NCI-H69 (cell line): ENCODE measurements around the gene MIER3.
A peak's percentile ranks its signal among the peaks of the same experiment; 100 is the strongest.

Experiments
- DNase-seq: peaks from one replicate; lab custom pipeline; 2025; lab: John Stamatoyannopoulos, UW

The MIER3 gene

DNA sequence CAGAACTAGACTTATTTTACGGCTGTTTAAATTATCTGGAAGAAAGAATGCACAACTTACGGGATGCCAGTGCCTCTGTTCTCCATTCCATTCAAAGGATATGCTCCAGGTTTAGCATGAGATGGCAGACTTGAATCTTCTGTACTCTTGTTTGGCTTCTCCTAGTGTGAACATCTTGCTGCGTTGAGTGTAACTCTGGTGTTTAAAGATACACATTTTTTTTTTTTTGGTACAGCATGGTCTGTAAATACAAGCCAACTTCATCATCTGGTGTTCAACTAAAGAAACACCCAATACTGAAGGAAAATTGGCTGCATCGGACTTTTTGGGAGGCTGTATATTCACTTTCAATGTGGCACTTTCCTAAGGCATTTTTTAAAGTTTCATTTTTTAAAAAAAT is 7.4 kb upstream of the MIER3 start:
- DNase-seq, result no peak

DNA sequence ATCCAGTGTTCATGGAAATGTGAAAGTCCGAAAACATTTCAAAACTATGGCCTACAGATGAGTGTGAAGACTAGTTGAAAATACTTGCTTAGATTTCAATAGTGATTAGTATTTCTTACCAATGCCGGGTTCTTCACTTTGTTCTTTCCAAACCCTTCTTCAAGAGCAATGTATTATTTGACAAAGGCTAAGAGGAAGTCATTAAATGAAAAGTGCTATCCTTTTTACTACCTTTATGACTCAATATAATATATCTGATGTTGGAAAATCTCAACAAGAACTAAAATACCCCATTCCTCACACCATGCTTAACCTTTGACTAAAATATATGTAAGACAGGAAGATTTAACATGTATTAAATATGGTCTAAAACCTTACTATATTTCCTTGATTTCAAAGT is 6.7 kb upstream of the MIER3 start:
- no peak for DNase-seq

DNA sequence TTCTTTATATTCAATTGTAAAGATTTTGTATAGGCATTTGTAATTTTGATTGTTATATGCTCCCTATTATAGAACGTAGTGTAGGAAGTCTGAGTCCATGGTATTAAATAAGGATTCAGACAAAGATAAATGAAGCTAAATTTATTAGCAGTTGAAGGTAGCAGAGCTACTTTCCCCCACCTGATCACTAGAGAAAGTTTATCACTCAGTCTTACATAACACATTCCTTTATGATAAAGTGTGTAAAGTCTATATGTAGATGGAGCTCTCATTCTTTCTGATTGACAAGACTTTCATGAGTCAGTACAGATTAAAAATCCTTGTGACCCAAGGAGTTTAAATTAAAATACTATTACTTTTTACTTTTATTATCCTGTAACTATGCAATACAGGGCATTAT is 2.3 kb upstream of the MIER3 start:
- no peak for DNase-seq

DNA sequence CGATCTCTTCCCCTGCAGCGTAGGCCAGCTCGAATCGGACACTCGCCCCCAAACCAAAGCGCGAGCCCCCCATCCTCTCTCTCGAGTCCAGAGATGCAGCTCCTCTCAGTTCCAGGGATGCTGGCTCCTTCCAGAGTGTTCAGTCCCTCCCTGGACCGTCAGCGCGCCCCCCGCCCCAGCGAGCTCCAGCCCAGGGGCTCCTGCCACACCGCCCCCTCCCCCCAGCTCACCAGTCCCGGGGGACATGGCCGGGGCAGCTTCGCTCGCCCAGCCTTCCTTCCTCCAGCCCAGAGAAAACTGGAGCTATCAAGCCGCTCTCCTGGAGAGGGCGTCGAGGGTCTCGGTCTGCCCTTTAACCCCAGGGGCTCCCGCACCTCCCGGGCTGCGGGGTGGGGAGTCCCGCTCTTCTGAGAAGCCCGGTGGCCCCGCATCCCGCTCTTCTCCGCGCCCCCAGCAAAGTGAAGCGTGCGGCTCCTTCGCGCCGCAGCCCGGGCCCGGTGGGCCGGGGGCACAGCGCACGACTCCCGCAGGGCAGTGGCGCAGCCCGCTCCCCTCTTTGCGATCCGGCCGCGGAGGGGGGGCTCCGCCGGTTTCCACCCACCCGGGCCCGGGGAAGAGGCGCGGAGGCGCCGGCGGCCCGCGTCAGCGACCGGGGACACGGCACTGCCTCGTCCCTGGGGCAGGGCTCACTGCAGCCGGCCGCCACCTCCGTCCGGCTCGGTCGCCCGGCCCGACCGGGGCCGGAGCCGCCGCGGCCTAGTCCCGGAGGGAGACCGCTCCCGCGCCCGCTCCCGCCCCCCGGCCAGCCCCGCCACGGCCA is 587 bp downstream of the MIER3 start:
- peak; percentile 61 for DNase-seq

DNA sequence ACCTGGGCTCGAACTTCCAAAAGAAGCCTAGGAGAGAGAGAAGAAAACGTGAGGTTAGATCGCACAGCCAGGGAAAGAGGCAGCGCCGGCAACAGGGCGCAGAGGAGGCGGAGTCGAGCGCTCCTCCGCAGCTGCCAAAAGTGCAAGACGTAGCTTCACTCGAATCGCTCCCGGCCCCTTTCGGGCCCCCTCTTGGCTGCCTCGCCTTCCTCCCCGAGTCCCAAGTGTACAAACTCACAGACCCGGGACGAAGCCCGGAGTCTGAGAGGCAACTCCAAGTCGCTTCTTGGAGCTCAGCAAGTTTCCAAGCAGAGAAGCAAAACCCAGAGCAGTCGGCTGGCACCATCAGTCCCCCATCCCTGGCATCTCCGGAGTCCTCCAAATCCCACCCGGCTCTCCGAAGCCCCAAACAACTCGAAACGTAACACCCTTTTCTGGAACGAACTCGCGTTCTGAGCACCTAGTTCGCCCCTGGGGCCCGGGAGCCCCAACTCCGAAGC is 1.2 kb downstream of the MIER3 start:
- peak; percentile 72 for DNase-seq

DNA sequence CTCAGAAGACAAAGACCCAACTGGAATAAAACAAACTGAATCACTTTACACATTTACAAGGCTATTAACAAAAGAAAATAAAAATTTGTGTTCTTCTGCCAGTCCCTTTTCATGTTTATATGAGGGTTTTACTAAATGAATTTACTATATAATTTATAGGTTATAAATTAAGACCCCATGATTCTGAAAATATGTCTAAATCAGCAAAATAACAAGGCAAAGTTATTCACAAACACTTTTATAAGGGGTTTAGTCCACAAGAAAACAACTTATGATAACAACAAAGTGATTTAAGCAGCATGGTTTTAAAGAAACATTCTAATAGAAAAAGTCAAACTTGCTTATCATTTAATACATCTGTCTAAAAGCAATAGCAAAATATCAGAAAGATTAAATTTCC is 4.9 kb downstream of the MIER3 start:
- DNase-seq, result no peak

DNA sequence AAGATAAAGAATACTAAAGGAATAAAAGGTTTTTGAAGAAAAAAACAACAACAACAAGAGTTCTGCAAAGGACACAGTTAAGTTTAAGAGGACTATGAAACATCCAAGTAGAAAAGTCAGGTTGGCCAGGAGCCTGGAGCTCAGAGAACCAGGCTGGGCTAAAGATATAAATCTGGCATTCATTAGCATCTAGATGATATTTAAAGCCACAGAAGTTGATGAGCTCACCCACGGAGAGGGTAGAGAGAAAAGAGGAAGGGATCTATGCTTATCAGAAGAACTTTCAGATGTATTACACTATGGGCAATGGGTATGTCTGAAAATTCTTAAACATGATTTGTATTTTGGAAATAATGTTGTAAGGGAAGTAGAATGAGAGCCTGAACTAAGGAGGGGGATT is 9.9 kb downstream of the MIER3 start:
- no peak for DNase-seq

DNA sequence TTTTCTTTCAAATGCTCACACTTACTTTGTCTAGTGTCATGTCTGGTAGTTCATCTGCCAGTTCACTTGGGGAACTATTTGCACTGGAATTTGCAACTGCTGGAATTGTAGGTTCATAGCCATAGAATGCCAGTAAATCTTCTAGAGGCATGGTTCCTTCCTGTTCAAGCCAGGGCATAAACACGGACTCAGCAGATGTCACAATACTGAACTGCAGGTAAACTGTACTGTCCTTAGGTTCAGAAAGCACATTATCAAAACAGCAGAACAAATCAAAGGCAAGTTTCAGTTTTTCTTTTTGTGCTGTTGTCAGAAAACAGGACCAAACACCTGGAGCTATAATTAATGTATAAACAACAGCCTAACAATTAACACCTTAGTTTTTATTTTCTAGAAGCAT is 13.1 kb downstream of the MIER3 start:
- DNase-seq, result no peak

DNA sequence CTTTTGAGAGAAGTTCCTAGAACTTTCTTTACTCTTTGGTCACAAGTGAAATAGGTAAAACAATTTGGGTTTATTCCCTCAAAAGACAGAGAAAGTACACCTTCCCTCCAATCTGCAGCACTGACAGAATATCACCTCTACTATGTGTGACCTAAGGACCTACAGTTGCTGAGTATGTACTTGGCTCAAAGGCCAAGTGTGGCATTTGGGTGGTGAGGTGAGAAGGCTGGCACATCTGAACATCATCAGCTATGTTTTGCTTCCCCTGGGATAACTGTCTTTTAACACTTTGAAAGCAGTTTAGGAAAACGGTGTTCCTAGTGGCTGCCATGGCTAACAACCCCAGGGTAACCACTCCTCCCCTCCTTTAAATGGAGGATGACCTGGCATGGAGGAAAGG is 17.6 kb downstream of the MIER3 start:
- DNase-seq, result no peak

DNA sequence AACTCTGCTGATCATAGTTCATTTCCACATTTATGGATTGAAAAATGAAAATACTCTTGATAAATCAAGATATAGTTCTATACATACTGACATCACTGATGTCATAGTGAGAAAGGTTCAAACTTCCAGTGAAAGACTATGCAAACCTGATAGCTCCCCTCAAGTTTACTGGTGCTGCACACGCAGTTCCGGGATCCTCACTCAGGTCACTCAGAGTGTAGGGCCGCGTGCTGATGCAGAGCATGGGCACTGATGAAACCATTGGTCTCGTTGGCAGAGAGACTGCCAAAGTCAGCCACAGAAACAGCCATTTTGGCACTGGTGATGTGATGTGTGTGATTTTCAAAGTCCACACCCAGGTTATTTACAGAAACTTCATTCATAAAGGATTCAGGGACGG is 29.0 kb downstream of the MIER3 start:
- DNase-seq, result no peak

DNA sequence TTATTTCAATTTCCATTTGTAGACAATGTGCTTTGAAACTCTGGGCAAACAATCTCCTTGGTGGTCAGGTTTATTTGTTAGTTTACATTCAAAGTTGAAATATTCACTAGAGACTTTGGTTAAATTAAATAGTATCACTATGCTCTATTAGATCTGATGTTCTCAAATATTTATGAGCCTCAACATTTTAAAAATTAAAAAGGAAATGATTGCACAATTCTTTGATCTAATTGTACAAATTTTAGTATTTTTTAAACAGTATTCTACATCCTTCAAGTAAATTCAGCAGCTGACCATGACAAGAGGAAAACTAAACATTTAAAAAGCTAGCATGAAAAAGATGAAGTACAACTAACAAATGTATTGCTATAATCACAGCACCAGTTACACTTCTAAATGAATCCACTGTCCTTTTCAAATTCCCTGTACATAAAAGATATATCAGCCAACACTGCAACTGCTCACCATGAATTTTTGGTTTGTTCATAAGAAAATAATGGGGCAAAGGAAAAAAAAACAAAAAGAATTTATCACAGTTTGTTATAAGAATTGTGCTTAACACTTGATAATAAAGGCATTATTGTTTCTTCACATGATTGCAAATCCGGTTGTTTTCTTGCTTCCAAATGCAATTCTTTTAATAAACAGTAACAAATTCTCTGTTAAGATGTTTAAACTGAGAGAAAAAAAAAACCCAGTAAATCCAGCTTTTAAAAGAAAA is 31.8 kb downstream of the MIER3 start:
- no peak for DNase-seq

DNA sequence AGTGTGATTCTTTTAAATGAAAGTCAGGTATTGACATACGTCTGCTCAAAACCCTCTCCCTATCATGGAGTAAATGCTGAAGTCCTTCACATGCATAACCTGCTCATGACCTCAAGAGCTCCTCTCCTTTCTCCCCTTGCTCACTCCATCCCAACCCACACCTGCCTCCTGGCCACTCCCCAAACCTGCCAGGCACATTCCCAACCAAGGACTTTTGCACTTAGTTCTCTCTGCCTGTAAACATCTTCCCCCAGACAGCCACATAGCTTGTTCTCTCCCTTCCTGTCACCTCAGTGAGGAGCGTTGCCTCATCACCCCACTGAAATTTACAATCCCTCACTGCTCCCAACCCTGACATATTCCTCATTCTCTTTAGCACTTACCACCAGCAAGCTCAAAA is 33.9 kb downstream of the MIER3 start:
- no peak for DNase-seq

DNA sequence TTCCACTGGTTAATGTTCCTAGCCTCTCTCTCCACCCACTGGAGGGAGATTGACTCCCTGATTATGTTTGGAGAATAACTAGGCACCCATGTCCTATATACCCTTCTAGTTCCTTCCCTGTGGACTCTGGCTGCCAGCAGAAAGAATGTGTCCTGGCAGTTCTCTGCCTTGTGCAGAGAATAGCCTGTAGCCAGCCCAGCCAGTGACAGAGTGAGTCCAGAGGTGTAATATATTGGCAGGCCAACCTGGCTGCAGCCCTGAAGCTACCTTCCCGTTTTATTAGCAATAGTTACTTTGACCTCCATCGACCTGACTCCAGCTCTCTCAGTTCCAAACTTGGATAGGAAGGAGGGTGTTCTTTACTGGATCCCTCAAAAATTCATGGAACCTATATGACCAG is 34.4 kb downstream of the MIER3 start:
- no peak for DNase-seq

DNA sequence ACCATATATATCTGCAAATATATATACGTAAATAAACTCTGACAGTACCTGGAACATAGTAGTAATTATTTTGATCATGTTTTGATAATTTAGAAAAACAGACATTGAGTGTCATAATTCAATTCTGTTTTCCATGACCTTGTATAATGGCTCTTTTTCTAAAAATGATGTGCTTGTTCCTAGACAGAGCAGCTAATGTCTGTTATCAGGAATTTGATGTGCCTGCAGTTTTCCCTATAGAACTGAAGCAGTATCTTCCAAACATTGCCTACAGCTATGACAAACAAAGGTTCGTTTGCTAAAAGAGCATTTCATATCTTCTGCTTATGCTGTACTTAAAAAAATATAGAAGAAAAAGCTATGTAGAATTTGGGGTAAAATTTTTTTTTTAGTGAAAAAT is 37.2 kb downstream of the MIER3 start:
- DNase-seq, result no peak

DNA sequence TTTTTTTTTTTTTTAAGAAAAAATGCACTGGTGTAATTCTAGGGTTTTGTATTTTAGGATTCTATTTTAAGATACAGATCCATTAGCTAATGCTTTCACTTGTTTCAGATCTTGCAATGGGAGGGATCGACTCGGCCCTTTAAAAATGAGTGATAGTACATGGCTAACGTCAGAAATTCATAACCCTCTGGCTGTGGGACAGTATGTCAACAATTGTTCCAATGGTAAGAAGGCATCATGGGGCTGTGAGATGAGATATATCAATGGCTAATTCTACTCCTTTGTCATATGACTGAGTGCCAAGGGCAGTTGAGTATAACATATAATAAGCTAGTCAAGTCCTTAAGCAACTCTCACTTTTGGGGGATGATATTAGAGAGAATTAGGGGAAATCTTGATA is 38.2 kb downstream of the MIER3 start:
- no peak for DNase-seq

DNA sequence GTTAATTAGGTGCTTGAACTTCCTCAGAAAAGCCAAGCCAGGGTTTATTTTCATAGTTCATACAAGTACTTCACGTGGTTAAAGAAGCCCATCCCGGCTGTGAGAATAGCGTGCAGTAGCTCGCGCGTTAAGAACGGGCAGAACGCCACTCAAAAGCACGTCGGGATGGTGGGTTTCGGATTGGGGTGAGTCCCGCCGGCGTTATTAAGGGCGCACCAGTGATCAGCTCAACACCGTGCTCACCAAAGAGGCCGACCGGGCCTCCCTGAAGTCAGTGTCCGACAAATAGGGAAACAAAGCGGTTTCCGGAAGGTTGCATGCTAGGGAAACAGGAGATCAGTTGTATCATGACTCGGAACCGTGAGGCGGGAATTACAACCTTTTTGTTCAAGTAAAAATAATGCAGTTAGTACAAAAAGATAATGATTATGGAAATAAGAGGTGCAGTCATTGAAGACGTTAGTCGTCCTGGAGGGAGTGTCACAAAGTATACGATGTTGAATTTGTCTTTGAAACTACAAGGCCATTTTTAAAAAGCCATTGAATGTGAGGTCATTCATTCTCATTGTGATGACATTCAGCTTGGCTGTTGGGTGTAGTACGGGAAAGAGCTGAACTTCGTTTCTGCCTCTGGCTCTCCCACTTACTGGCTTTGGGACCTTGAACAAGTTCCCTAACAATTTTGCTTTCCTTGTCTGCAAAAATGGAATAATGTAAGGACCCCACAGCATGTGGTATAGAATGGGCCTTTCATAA is 41.5 kb downstream of the MIER3 start:
- DNase-seq, result peak; percentile 85

DNA sequence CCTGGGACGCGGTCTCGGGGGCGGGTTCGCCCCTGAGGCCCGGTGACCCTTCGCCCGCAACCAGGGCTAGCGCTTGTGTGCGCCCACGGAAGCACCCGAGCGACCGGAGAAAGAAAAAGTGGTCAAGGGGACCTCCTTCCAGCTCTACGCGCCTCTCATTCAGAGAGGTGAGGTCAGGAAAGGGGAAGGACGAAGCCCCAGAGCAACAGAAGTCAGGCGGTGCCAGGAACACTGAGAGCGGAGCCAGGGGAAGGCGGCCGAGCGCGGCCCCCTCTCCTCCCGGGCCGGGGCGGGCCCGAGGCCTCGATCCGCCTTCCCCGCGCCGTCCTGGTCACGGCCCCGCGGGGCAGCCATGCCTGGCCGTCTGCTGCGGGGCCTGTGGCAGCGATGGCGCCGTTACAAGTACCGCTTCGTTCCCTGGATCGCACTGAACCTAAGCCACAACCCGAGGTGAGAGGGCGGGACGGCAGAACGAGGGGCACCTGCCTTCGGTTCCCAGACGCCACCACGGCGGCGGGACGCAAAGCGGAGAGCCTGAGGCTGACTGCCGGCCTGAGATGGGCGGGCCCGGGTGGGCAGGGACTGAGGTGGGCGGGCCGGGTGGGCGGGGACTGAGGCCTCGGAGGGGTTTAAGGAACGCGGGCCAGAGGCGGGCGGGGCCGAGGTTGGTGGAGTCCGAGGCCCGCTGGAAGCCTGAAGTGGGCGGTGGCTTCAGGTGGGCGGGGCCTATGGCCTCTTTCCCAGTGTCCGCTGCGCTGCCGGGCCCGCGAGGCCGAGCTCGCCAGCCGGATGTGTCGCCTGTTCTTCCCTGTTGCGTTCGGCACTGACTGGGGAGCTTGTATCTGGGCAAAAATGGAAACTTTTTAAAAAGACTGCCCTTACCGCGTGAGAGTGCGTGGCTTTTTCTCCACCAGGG is 42.4 kb downstream of the MIER3 start, which contains the start of gene SETD9:
TSS of gene SETD9 (plus strand) at position 303 of the 916 bp plus-strand sequence. CDS start at position 353, 50 bp downstream.
- DNase-seq, result peak; percentile 99

DNA sequence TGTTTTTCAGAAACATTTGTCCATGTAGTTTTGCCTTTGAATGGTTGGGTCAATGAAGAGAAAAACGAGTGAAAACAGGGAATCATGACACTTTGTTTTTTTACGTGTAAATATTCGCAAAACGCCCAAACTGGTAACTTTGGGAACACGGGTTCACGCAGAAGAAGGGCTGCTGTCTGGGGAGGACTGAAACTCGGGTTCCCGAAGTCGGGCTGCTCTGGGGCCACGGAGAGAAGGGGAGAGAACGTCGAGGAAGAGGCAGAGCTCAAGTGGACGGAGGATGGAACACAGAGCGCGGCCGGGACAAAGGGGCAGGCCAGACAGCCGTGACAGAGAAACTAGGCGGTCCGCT is 43.0 kb downstream of the MIER3 start:
- no peak for DNase-seq

DNA sequence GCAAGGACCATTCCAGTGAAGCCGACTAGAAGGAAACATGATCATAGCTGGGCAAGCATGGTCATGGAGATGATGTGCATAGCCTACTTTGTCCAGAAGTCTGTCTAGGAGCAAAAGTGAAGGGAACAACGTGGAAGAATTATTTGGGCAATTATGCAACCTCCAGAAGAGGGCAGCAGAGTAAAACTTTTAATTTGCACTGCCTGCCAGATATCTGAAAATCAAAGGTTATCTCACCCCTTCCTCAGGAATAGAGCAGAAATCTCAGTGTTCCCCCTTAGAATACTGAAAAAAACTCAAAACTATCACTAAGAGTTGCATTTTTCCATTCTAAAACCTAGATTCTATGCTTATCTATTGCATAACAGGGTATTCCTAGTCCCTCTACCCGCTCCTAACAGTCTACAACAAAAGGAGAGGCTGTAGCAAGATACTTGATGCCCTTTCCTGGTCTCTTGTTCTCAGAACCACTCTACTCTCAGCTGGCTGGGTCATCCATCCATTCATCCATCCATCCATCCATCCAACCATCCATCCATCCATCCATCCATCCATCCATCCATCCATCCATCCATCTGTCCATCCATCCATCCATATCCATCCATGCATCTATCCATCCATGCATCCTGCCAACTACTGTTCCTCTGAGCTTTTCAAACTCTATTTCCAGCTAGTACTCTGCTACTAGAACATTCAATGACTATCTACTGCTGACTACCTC is 50.9 kb downstream of the MIER3 start:
- peak; percentile 63 for DNase-seq

DNA sequence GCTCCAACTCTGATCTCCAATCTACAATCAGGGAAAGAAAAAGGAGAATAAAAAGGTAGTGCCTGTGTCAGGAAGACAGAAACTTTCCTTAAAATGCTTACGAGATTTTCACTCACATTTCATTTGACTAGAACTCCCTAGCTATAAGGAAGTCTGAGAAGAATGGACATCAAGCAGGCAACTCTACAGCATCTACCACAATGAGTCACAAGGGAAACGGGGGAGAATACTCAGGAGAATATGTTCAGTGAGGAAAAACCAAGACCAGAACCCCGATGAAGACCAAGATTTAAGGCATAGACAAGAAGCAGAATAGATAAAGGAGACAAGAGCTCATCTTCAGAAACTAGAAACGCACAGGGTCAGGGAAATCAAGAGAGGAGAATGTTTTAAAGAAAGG is 51.5 kb downstream of the MIER3 start:
- no peak for DNase-seq

DNA sequence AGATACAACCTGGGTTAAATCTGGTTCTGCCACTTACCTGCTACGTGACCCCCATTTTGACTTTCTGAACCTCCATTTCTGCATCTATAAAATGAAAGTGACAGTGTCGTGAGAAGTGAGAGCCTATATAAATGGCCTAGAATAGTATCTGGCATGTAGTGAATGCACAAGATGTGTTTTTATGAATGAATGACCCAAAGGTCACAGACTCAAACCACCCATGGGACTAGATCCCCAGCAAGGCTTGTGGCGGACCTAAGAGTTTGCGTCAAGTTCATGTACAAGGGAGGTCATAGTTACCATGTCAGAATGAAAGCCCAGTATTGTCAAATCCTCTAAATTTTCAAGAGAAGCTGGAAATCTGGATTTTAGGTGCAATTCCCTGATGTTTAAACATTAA is 53.7 kb downstream of the MIER3 start:
- DNase-seq, result no peak
